Measurements from ENCODE around the gene HSDL1. TPM values are rescaled to one million over a fixed set of nuclear protein-coding genes. Genes with fewer than 3 reads are reported as not detected.

Gene HSDL1
- total and polyA plus RNA-seq, 2 of the 4 experiments (the other 2 are of a cell fraction): 11.6 to 18.3 TPM

- ChIA-PET CTCF (no interaction called here), POLR2A (ENCODE audit: unreplicated experiment) (interaction anchor here (0.9 kb wide), 1 partner anchor 28 kb away, joined by 3 read pairs; the partner anchor contains the start of gene MBTPS1)
- Histone ChIP-seq H3K36me3 (ENCODE audit: control insufficient read depth, insufficient read depth, low read length) (no peaks in the 10 kb centered on the region), H3K9me1 (ENCODE audit: insufficient read depth, low read length) (peaks cover 9% of the 10 kb centered on the region), H2AK9ac (replicated peaks; ENCODE audit: low read depth, low read length, poor library complexity) (peak overlapping the region; percentile 12), H2BK20ac (ENCODE audit: low read depth, low read length) (no peak overlapping the region), H4K8ac (ENCODE audit: low read depth in 2 of 2, low read length in 2 of 2) (no peak overlapping the region; a peak in 1 of 4 replicates), H4K5ac (ENCODE audit: low read depth, low read length) (peak overlapping the region; percentile 49), H3K9me3 (ENCODE audit: control insufficient read depth, insufficient read depth, low read length) (no peaks in the 10 kb centered on the region), H4K91ac (ENCODE audit: insufficient read depth, low read depth, low read length) (no peak overlapping the region; the same call in 1 of the 2 replicates), H2BK120ac (ENCODE audit: low read depth, low read length) (no peak overlapping the region), H3K4me1 (ENCODE audit: control insufficient read depth, insufficient read depth, low read length) (peaks cover 8% of the 10 kb centered on the region), H3K9ac (ENCODE audit: low read depth, low read length) (peak overlapping the region; percentile 75), H3K27ac (ENCODE audit: insufficient read depth, low read length) (peak overlapping the region; percentile 44), H3K79me1 (ENCODE audit: low read depth in 1 of 2, low read length in 2 of 2) (peaks cover 15 to 40% of the 10 kb centered on the region in 2 experiments), H2AK5ac (ENCODE audit: low read depth, low read length) (no peak overlapping the region), H3K56ac (ENCODE audit: extremely low read depth, insufficient read depth, low read length) (peak overlapping the region; percentile 61), H3K18ac (ENCODE audit: low read depth, low read length) (peak overlapping the region; percentile 28; the same call in 1 of the 2 replicates), H3K4ac (ENCODE audit: low read depth, low read length) (peak overlapping the region; percentile 67; the same call in 1 of the 2 replicates), H2BK15ac (ENCODE audit: low read depth, low read length) (no peak overlapping the region), H2AFZ (replicated peaks; ENCODE audit: low read length, poor library complexity) (peak overlapping the region; percentile 92), H3K4me2 (ENCODE audit: low read depth, low read length) (peak overlapping the region; percentile 97), H3K4me3 (ENCODE audit: insufficient read depth, low read depth, low read length) (peak overlapping the region; percentile 99), H2BK5ac (ENCODE audit: low read depth, low read length, poor library complexity, severe bottlenecking) (no peak overlapping the region), H4K20me1 (ENCODE audit: insufficient read depth, low read length) (peaks cover 7% of the 10 kb centered on the region; the same call in 1 of the 2 replicates), H3K23ac (ENCODE audit: low read depth, low read length) (peak overlapping the region; percentile 92), H3K14ac (replicated peaks; ENCODE audit: low read depth, low read length) (no peak overlapping the region; the same call in 1 of the 2 replicates), H3K27me3 (ENCODE audit: control insufficient read depth, insufficient read depth, low read length) (peaks cover 11% of the 10 kb centered on the region)
- WGBS, 2 experiments (ENCODE audit: extremely low coverage in 2 of 2, insufficient read length in 1 of 2): no CpG with 5 or more reads among the region's 39 CpGs
- in situ Hi-C loops (cut with MboI; ENCODE audit: low sequenced_read_pairs) (no loop called here), dilution Hi-C loops (cut with HindIII; ENCODE audit: low sequenced_read_pairs, unreplicated experiment) (no loop called here), intact Hi-C loops (cut with micrococcal nuclease) (no loop called here)
- ATAC-seq (ENCODE audit: low read depth) (peak; percentile 59), DNase-seq (peak; percentile 5)
- TF ChIP-seq MAZ (IDR thresholded peaks at IDR 0.05; ENCODE audit: borderline replicate concordance, low read depth, low read length) (no peak), SMC3 (IDR thresholded peaks at IDR 0.05; ENCODE audit: low read depth, low read length) (no peak), NFE2L2 (IDR thresholded peaks at IDR 0.05; ENCODE audit: low read depth, low read length) (no peak), MXI1 (IDR thresholded peaks at IDR 0.05; ENCODE audit: borderline replicate concordance, low read depth, low read length) (no peak)
- BruUV-seq (replicated peaks): no TSS peak
These were observed 643 bp downstream of the HSDL1 start for GRCh38 chr16:84144209-84144858.
